Adipocyte (in vitro differentiated cells): ENCODE measurements around the gene MCC.

Experiments used
- DNase-seq: peaks from one replicate; pipeline ENCODE4 v3.0.0-alpha.2; 2015; ENCODE audit warnings: low read depth
- H3K27me3 ChIP-seq: replicated peaks from 2 replicates; pipeline ENCODE4 v1.7.0; 2013; ENCODE audit warnings: mild to moderate bottlenecking, low read length, moderate library complexity; ENCODE audit not compliant: control insufficient read depth, insufficient read depth
- H3K36me3 ChIP-seq: 2 replicates; pipeline ENCODE4 v1.7.0; 2013; ENCODE audit warnings: low read length, mild to moderate bottlenecking, moderate library complexity; ENCODE audit not compliant: control insufficient read depth, insufficient read depth, severe bottlenecking
- H3K4me1 ChIP-seq: 2 replicates; pipeline ENCODE4 v1.7.0; 2013; ENCODE audit warnings: mild to moderate bottlenecking, low read length, moderate library complexity; ENCODE audit not compliant: control insufficient read depth, insufficient read depth
- H3K4me3 ChIP-seq: 2 replicates; pipeline ENCODE4 v1.7.0; 2013; ENCODE audit warnings: mild to moderate bottlenecking, low read length, moderate library complexity
- H3K9ac ChIP-seq: 2 replicates; pipeline ENCODE4 v1.7.0; 2013; ENCODE audit warnings: mild to moderate bottlenecking, low read length, moderate library complexity
- H3K9me3 ChIP-seq: 2 replicates; pipeline ENCODE4 v1.7.0; 2013; ENCODE audit warnings: mild to moderate bottlenecking, low read length, moderate library complexity; ENCODE audit not compliant: control insufficient read depth

The MCC gene

DNA sequence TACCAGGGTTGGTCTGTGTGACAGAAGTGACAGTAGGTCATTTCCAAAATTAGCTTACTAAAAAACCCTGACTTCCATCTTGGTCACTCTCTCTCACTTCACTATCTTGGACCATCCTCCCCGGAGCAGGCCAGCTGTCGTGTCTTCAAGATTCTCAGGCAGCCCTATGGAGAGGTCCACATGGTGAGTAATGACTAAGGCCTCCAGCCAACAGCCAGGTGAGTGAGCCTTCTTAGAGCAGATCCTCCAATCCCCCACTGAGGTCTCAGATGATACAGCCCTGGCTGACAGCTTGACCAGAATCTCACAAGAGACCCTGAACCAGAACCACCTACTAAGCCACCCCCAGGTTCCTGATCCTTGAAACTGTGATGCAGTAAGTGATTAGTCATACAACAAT lies 419.7 kb downstream of the MCC start:
- Histone ChIP-seq H3K4me1 (no peaks in the 10 kb centered on the region), H3K27me3 (no peaks in the 10 kb centered on the region), H3K4me3 (no peak overlapping the region), H3K9ac (no peak overlapping the region), H3K36me3 (peaks cover 24% of the 10 kb centered on the region), H3K9me3 (no peaks in the 10 kb centered on the region)
- DNase-seq, result no peak

GRCh38 chr5:113067635-113068344 lies 420.5 kb downstream of the MCC start:
- Histone ChIP-seq H3K9ac (no peak overlapping the region), H3K27me3 (no peaks in the 10 kb centered on the region), H3K9me3 (no peaks in the 10 kb centered on the region), H3K4me1 (peaks cover under 1% of the 10 kb centered on the region), H3K4me3 (no peak overlapping the region), H3K36me3 (peaks cover 29% of the 10 kb centered on the region)
- no peak for DNase-seq

GRCh38 chr5:113065626-113066025 lies 422.6 kb downstream of the MCC start:
- H3K4me1 ChIP-seq, result peaks cover 14% of the 10 kb centered on the region
- no peak overlapping the region for H3K9ac ChIP-seq
- no peaks in the 10 kb centered on the region for H3K9me3 ChIP-seq
- no peak overlapping the region for H3K4me3 ChIP-seq
- H3K27me3 ChIP-seq, result no peaks in the 10 kb centered on the region
- H3K36me3 ChIP-seq, result peaks cover 29% of the 10 kb centered on the region
- DNase-seq, result no peak

- Histone ChIP-seq H3K4me1 (peaks cover 15% of the 10 kb centered on the region), H3K9me3 (no peaks in the 10 kb centered on the region), H3K4me3 (no peak overlapping the region), H3K36me3 (peaks cover 29% of the 10 kb centered on the region), H3K27me3 (no peaks in the 10 kb centered on the region), H3K9ac (no peak overlapping the region)
- DNase-seq, result no peak
Observed at GRCh38 chr5:113064806-113065205, 423.4 kb downstream of the MCC start.

DNA sequence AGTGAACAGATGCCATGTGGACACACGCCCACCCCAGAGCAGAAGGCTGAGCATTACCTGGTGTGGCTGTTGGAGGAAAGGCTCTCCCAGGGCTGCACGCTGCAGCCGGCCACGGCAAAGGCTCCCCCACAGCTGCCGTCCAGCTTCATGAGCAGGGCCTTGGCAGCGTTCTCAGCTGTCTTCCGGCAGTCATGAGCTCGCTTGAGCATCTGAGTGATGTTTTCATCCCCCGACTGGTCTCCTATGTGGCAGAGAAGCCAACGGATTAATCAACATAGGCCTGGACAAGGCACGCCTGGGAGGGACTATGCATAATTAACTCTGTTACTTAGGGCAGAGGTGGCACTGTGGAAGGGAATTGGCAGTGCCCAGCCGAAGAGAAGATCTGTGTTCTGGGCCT lies 424.3 kb downstream of the MCC start:
- Histone ChIP-seq H3K36me3 (peaks cover 29% of the 10 kb centered on the region), H3K27me3 (no peaks in the 10 kb centered on the region), H3K4me3 (no peak overlapping the region), H3K9ac (no peak overlapping the region), H3K4me1 (peaks cover 24% of the 10 kb centered on the region), H3K9me3 (no peaks in the 10 kb centered on the region)
- no peak for DNase-seq

GRCh38 chr5:113062869-113063508 lies 425.3 kb downstream of the MCC start:
- Histone ChIP-seq H3K4me1 (peaks cover 26% of the 10 kb centered on the region), H3K36me3 (peaks cover 28% of the 10 kb centered on the region), H3K9ac (no peak overlapping the region), H3K9me3 (no peaks in the 10 kb centered on the region), H3K27me3 (no peaks in the 10 kb centered on the region), H3K4me3 (no peak overlapping the region)
- DNase-seq, result no peak

DNA sequence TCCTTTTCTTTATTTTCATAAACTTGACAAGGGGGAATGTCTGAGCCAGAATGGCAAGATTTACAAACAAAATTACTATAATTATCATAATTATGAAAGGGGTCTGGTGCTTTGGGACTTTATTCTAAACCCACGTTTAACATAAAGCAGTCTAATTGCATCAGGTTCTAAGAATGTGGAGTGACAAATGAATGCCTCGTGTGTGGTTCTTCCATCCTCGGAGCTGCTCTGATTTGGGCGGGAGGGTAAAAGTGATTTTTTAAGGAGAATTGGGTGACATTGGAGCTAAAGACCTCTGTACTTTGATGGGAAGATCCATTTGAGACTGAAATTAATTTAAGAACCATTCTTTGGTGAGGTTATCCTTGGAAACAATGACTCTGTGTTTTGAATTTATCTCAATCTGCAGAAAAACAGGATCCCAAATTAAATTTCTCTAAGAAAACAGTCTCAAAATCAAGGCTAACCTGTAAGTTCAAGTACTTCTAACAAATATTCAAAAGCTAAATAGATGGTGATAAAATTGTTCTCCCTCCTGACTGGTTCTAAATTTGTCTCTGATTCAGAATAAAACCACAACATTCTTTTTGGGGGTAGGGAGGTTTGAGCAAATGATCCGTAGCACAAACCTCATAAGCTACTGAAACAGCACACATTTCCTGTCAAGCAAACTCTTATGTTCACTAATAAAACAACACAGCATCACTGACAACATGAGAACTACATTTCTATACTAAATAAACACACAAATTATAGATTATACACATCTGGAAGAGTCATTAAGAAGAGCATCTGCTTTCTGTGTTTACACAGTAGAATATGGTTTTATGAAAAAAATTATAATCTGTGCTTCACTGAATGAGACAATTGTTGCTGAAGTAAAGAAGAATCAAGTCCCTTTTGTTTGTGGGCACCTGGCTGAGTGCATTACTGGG lies 426.1 kb downstream of the MCC start:
- H3K9ac ChIP-seq, result no peak overlapping the region
- H3K36me3 ChIP-seq, result peaks cover 22% of the 10 kb centered on the region
- peak; percentile 67 for DNase-seq
- no peaks in the 10 kb centered on the region for H3K9me3 ChIP-seq
- peaks cover 26% of the 10 kb centered on the region for H3K4me1 ChIP-seq
- no peak overlapping the region for H3K4me3 ChIP-seq
- no peaks in the 10 kb centered on the region for H3K27me3 ChIP-seq

DNA sequence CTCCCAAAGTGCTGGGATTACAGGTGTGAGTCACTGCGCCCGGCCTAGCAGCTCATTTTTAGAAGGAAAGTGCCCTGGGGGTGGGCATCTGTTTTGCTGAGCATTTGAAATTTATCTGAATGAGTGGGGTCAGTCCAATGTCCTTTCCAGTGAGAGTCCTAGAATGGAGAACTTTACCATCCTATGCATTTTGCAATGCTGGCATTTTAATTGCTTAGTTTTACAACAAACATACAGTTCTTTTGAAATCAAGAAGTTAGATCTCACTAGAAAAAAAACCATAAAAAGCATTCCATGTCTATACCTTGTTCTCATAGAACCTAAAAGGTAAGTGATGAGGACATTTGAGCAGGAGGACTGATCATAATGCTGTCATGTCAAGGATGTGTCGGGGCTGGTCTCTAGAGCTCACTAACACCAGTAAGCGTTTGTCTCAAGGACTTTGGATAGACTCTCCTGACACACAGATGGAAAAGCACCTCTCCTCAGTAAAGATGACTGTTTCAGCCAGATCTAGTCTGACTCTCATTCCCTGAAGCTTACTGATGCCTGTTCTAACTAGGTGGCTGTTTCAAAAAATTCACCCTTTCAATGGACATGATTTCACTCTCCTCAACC lies 427.7 kb downstream of the MCC start:
- DNase-seq, result no peak
- Histone ChIP-seq H3K4me3 (no peak overlapping the region), H3K27me3 (no peaks in the 10 kb centered on the region), H3K4me1 (peaks cover 26% of the 10 kb centered on the region), H3K9me3 (no peaks in the 10 kb centered on the region), H3K36me3 (peaks cover 12% of the 10 kb centered on the region), H3K9ac (no peak overlapping the region)

DNA sequence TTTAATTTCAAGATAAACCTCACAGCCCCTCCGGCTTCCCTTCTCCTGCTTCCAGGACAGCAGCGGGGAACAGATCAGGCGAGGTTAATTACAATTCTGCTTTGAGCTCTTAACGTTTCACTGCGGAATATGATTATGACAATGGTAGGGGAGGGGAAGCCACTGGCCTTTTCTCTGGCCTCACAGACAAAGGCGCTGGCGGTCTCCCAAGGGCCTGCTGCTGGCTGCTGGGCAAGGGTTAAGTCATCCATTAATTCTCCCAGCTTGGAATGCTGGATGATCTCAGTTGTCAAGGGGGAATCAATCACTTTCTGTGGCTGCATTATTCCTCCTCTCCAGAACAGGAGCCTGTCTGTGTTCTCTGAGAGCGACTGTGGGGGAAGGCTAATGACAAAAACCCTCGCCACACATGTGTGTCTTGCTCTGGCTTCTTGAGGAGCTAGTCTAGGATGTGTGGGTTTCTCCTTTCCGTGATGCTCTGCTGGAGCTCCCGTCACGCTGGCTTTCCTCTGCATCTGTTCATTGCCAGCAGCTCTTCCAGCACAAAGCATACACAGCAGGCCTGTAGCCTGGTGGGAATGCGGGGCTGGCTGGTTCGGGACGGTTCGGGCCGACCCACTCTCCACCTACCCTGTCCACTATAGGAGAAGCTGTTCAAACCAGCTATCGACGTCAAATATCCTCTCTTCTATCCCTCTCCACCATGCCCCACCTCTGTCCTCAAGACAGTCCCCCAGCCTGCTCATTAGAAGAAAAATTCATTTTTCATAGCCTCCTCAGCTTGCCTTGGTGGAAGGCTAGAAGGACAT lies 428.8 kb downstream of the MCC start:
- Histone ChIP-seq H3K4me1 (peaks cover 26% of the 10 kb centered on the region), H3K9ac (peak overlapping the region; percentile 9), H3K9me3 (no peaks in the 10 kb centered on the region), H3K4me3 (no peak overlapping the region), H3K36me3 (peaks cover 12% of the 10 kb centered on the region), H3K27me3 (no peaks in the 10 kb centered on the region)
- no peak for DNase-seq

DNA sequence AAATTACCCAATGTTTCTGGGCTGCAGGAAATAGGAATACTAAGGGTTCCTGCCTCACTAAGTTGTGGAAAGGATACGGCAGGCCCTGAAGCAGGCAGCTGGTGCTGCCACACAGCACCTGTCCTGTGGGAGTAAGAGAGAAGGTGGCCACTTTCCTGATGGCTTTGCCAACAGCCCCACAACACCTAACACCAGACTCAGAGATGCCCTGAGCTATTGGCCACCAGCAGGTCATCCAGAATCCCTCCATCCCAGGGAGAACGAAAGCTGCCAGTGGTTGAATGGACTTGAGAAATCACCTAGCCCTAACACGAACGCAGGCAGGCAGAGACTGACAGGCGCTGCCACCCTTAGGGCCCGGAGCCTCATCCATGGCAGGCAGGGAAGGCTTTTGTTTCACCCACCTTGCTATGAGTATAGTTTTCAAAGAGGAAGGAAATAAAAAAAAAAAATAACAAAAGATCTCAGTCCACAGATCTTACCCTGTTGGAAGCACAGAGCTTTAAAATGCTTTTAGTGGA lies 429.5 kb downstream of the MCC start:
- Histone ChIP-seq H3K36me3 (peaks cover 7% of the 10 kb centered on the region), H3K4me3 (no peak overlapping the region), H3K4me1 (peaks cover 26% of the 10 kb centered on the region), H3K27me3 (no peaks in the 10 kb centered on the region), H3K9ac (no peak overlapping the region), H3K9me3 (no peaks in the 10 kb centered on the region)
- DNase-seq, result no peak
